Measurements from ENCODE around the gene UTP14C.

DNA sequence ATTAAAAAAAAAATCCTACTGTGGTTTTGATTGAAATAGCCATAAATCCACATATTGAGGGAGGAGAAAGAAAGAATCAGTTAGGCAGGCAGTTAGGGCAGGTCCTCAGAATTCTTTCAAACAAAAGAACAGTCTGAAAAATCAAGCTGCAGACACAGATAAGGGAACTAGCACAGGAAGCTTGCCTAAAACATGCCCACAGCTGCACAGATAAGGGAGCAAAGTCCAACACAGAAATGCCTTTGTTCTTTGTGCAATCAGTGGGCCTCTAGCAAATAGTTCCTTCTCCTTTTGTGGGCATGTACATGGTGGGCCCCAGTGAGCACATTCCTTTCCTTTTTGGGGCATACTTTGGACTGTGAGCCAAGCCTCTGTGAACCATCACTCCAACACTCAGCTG is 42.7 kb downstream of the UTP14C start:
- TF ChIP-seq, protein P1, sequence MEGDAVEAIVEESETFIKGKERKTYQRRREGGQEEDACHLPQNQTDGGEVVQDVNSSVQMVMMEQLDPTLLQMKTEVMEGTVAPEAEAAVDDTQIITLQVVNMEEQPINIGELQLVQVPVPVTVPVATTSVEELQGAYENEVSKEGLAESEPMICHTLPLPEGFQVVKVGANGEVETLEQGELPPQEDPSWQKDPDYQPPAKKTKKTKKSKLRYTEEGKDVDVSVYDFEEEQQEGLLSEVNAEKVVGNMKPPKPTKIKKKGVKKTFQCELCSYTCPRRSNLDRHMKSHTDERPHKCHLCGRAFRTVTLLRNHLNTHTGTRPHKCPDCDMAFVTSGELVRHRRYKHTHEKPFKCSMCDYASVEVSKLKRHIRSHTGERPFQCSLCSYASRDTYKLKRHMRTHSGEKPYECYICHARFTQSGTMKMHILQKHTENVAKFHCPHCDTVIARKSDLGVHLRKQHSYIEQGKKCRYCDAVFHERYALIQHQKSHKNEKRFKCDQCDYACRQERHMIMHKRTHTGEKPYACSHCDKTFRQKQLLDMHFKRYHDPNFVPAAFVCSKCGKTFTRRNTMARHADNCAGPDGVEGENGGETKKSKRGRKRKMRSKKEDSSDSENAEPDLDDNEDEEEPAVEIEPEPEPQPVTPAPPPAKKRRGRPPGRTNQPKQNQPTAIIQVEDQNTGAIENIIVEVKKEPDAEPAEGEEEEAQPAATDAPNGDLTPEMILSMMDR (IDR thresholded peaks at IDR 0.05; ENCODE audit: low read depth, low read length, missing input control): no peak
- TF ChIP-seq JUND (IDR thresholded peaks at IDR 0.05): no peak
- TF ChIP-seq, protein P2, sequence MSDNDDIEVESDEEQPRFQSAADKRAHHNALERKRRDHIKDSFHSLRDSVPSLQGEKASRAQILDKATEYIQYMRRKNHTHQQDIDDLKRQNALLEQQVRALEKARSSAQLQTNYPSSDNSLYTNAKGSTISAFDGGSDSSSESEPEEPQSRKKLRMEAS (IDR thresholded peaks at IDR 0.05): no peak
- TF ChIP-seq, protein P3, sequence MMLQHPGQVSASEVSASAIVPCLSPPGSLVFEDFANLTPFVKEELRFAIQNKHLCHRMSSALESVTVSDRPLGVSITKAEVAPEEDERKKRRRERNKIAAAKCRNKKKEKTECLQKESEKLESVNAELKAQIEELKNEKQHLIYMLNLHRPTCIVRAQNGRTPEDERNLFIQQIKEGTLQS (IDR thresholded peaks at IDR 0.05): no peak
- no peak for TF ChIP-seq RAD21 (IDR thresholded peaks at IDR 0.05)
- TF ChIP-seq SP1 (IDR thresholded peaks at IDR 0.05): no peak
- TF ChIP-seq, protein P4, sequence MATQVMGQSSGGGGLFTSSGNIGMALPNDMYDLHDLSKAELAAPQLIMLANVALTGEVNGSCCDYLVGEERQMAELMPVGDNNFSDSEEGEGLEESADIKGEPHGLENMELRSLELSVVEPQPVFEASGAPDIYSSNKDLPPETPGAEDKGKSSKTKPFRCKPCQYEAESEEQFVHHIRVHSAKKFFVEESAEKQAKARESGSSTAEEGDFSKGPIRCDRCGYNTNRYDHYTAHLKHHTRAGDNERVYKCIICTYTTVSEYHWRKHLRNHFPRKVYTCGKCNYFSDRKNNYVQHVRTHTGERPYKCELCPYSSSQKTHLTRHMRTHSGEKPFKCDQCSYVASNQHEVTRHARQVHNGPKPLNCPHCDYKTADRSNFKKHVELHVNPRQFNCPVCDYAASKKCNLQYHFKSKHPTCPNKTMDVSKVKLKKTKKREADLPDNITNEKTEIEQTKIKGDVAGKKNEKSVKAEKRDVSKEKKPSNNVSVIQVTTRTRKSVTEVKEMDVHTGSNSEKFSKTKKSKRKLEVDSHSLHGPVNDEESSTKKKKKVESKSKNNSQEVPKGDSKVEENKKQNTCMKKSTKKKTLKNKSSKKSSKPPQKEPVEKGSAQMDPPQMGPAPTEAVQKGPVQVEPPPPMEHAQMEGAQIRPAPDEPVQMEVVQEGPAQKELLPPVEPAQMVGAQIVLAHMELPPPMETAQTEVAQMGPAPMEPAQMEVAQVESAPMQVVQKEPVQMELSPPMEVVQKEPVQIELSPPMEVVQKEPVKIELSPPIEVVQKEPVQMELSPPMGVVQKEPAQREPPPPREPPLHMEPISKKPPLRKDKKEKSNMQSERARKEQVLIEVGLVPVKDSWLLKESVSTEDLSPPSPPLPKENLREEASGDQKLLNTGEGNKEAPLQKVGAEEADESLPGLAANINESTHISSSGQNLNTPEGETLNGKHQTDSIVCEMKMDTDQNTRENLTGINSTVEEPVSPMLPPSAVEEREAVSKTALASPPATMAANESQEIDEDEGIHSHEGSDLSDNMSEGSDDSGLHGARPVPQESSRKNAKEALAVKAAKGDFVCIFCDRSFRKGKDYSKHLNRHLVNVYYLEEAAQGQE (IDR thresholded peaks at IDR 0.05): no peak
- TF ChIP-seq FOXA2 (IDR thresholded peaks at IDR 0.05): no peak
- no peak for TF ChIP-seq GABPA (IDR thresholded peaks at IDR 0.05 in 1 of 2, conservative IDR thresholded peaks at IDR 0.05 in 1 of 2)
- no peak for TF ChIP-seq YY1 (IDR thresholded peaks at IDR 0.05)
- TF ChIP-seq EGR1 (IDR thresholded peaks at IDR 0.05; ENCODE audit: low read depth in 2 of 2): no peak
